NOMO-1 treated with DMSO at 0.1 percent for 48 hours (cell line): Measurements from ENCODE around the gene CDC42SE1.

Experiments used
- DNase-seq: peaks from one replicate; lab custom pipeline; 2025; ENCODE audit not compliant: unreplicated experiment; lab: John Stamatoyannopoulos, UW

The CDC42SE1 gene

DNA sequence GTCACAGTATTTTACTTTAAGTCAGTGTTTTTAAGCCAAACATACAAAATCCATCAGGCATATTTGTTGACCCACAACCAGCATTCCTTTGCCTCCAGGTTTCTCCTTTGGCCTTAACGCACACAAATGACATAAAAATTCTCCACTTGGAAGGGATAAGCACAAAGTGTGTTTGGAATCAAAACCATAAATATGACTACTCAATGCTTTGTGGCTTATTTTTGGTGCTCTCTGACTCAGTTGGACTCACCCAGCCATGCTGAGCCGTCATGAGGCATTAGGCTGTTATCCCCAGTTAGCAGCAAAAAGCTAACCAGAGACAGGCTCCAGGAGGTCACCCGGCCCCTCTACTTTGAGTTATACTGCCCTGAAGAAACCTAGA lies 50.2 kb downstream of the CDC42SE1 start:
- DNase-seq: no peak

DNA sequence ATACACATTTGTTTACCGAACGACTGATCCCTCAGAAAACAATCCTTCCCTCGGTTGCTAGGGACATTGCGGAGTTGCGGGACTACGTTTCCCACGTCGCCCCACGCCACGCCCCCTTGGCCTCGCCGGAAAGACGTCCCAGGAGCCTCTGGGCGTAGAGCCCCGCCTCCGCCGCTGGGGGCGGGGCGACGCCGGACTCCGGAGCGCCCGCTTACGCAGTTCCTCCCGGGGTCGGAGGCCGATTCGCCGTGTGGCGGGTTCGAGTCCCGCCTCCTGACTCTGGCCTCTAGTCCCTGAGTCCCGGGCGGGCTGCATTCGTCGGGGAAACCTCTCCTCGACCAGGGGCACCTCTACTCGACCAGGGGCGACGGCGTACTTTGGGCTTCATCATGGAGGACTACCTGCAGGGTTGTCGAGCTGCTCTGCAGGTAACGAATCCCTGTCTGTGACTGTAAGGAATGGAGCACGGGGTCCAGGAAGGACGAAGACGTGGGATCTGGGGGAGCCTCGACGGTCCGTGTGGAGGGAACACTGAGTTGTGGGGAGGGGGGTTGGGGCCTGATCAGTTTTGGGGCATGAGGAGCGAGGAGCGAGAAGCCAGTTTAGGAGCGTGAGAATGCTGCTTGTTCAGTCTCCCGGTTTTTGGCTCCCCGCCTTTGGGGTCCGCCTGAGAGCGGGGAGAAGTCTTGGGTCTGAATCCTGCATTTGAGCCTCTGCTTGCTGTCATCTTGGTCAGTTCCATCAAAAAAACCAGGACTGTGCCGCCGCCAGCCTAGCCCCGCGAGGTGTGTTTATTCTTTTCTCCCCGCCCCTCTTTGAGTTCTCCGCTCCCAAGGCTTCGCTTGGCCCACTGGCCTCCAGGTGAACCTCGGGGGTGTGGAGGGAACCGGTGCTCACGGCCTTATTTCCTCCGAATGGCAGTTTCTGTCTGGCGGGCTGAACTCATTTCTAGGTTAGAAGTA lies 50.9 kb downstream of the CDC42SE1 start, which contains the start of gene PRUNE1:
Gene PRUNE1, plus strand, starts transcription at position 206 of the 962 bp plus-strand sequence. Its CDS starts 184 bp downstream, at position 390.
- peak; percentile 90 for DNase-seq

DNA sequence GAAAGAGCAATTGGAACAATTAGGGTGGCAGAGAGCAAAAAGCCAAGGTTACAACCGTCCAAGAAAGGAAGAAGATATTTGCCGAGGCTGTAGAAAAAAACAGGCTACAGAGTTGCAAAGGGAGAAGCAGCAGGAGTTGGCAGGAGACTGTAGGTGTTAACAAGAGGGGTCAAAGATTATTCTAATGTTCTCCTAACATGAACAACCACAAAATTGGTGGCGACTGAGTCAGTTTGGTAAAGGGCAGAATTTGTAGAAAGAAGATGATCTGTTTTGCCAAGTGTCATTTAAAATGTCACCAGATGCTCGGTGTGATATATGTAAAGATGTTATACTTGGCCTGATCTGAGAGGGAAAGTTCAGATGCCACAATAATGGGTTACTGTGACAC lies 51.6 kb downstream of the CDC42SE1 start:
- no peak for DNase-seq

DNA sequence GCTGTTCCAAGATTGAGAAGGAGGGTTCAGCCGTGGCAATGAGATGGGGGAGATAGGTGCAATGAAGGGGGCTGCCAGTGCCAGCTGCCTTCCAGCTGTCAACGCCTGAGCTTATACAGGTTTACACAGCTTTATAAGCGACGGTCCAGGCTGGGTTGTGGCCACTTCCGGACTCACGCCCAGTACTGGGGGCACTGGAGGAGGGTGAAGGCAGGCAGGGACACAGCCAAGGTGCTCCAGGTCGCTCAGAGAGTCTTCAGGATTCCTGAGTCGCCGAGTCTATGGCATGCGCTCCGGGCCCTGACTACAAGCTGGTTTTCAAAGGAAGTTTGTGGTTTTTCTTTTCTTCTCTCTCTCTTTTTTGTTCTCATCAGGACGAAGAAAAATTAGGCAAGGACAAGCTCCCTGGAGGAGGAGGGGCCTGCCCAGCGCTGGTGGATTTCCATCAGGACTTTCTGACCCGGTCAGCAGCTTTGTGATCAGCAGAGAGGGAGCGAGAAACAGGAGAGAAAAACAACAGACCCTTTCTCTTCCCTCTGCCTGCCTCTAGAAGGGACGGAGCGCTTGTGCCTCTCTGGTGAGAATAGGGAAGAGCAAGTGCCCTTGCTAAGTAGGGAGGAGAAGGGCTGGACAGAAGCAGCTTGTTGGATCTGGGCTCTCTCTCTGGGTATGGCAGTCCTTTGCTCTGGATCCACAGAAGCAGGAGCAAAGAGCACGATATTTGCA lies 52.9 kb downstream of the CDC42SE1 start, which contains the start of gene MINDY1:
Gene MINDY1, minus strand, starts transcription at position 576 of the 726 bp plus-strand sequence. CDS start 4,285 bp downstream, outside the sequence.
- DNase-seq: peak; percentile 88

DNA sequence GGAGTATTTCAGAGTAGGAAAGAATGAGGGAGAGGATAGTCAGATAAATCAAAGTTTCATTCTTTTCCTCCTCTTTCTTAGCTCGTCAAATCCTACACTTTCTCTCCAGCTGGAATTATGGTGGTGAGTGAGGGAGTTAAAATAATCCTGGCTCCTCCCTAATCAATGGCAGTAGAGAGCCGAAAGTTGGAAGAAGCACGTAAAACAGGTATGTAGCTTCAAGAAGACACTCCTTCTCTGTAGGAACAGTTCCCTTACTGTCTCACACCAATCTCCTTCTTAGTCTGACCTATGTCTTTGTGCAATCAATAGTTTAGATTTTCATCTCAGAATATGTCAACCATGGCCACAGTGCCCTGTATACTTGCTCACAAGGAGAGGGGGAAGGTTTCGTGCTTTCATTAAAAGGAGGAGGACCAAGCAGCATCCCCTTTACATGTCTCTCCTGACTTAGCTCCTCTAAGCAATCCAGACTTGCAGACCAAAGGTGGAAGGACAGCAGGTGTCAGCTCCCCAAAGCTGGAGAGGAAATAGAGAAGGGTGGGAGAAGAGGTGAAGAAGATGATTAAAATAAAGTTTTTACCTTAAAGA lies 53.6 kb downstream of the CDC42SE1 start:
- no peak for DNase-seq

DNA sequence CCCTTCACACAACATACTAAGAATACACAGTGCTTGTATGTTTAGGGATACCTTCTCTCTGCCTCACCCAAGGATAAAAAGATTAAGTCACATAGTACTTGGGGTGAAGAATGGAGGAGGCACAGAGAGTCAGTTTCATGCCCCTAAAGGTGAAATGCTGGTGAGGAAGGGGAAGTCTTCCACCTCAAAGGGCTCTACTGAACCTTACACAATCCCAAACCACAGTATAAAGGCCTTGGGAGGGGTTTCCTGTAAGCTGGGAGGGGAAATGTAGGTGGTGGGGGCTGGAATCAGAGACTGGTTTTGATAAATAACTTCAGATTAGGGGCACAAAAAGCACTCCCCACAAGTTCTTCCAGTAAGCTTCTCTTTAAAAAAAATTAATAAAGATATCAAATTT lies 56.2 kb downstream of the CDC42SE1 start:
- DNase-seq: peak; percentile 68

DNA sequence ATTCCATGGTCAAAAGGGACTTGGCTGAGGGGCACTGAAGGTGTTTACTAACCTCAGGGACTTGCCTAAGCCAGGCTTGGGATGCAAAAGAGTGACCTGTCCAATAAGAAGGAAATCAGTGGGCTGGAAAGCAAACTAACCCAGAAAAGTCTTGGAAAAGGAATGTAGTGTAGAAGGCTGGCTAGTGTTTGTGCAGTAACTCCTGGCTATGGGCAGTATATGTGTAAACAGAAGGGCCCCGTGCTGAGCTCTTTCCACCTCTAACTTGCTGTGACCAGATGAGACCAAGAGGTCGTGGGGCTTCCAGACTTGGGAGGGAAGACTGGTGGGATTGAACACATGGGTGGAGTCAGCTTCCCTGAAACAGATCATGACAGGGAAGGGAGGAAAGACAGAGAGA lies 56.8 kb downstream of the CDC42SE1 start:
- DNase-seq: no peak

DNA sequence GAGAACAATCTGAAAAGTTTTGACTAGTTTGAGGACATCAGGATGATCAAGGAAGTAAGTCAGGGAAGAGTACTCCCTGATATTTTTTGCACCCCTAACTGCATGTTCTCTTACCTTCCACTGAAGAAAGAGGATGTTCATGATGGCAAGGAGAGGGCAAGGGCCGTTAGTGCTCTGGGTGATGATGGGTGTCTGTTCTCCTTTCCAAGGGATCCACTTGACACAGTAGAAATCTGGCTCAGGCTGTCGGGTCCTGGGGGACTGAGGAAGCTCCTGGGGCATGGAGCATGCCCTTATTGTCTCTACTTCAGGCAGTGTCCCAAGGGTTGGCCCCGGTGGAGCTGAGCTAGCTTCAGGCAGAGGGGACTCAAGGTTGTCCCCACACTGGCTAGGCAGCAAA lies 57.4 kb downstream of the CDC42SE1 start:
- DNase-seq: peak; percentile 38

DNA sequence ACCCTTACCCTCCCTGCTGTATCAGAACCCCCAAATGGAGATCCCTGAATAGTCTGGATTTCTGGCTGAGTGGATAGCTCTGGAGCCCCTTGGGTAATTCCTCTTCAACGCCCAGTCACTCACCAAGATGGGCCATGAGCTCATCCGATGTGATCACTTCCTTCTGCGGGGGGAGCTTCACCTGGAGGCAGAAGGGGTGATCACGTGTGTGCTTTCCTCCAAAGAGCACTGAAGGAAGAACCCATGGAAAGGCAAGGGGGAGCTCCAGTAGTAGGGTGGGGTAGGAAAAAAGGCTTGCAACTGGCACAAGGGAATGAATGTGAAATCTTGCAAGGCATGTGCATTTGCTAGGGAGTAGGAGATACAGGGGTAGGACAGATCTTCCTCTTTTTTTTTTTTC lies 57.8 kb downstream of the CDC42SE1 start:
- peak; percentile 38 for DNase-seq
